Measurements from ENCODE around the gene MTFMT. TPM values are rescaled to one million over a fixed set of nuclear protein-coding genes. Genes with fewer than 3 reads are reported as not detected.

Gene MTFMT
- total RNA-seq, 1 donor from 2014 or later: 30.3 TPM

DNA sequence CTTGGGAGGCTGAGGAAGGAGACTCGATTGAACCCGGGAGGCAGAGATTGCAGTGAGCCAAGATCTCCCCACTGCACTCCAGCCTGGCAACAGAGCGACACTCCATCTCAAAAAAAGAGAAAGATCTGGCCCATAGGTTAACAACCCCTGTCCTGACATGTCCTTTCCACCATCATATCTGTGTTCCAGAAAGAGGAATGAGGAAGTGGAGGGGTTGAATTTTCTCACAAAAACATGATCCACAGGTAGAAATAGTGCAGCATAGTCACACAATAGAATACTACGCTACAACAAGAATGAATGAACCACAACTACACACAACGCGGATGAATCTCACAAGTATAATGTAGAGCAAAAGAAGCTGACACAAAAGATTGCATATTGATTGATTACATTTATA, 11.0 kb upstream of the MTFMT start:
- Mint-ChIP-seq H3K27me3 (ENCODE audit: insufficient read depth, low read depth) (peaks cover 7% of the 10 kb centered on the region), H3K27ac (no peak overlapping the region), H3K4me1 (peaks cover 15% of the 10 kb centered on the region), H3K4me3 (no peak overlapping the region), H3K9me3 (no peaks in the 10 kb centered on the region), H3K36me3 (no peaks in the 10 kb centered on the region)
- Histone ChIP-seq H3K4me1 (no peaks in the 10 kb centered on the region), H3K27me3 (no peaks in the 10 kb centered on the region), H3K27ac (no peak overlapping the region), H3K4me2 (no peak overlapping the region), H3K4me3 (no peak overlapping the region), H4K20me1 (ENCODE audit: low read depth) (no peaks in the 10 kb centered on the region), H3K9me3 (ENCODE audit: low read depth) (no peaks in the 10 kb centered on the region), H3K9ac (no peak overlapping the region), H3K36me3 (no peaks in the 10 kb centered on the region), H2AFZ (replicated peaks) (no peak overlapping the region), H3F3A (ENCODE audit: low read depth) (no peaks in the 10 kb centered on the region), H3K79me2 (ENCODE audit: low read depth) (no peaks in the 10 kb centered on the region)
- no peak for TF ChIP-seq EZH2 (IDR thresholded peaks at IDR 0.05)
- TF ChIP-seq, protein P1, sequence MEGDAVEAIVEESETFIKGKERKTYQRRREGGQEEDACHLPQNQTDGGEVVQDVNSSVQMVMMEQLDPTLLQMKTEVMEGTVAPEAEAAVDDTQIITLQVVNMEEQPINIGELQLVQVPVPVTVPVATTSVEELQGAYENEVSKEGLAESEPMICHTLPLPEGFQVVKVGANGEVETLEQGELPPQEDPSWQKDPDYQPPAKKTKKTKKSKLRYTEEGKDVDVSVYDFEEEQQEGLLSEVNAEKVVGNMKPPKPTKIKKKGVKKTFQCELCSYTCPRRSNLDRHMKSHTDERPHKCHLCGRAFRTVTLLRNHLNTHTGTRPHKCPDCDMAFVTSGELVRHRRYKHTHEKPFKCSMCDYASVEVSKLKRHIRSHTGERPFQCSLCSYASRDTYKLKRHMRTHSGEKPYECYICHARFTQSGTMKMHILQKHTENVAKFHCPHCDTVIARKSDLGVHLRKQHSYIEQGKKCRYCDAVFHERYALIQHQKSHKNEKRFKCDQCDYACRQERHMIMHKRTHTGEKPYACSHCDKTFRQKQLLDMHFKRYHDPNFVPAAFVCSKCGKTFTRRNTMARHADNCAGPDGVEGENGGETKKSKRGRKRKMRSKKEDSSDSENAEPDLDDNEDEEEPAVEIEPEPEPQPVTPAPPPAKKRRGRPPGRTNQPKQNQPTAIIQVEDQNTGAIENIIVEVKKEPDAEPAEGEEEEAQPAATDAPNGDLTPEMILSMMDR (IDR thresholded peaks at IDR 0.05): no peak
- TF ChIP-seq EZH2phosphoT487 (IDR thresholded peaks at IDR 0.05): no peak
- DNase-seq (ENCODE audit: low spot score): no peak

GRCh38 chr15:65038836-65039235, 9.4 kb upstream of the MTFMT start:
- H3K9me3 Mint-ChIP-seq: no peaks in the 10 kb centered on the region
- H4K20me1 ChIP-seq (ENCODE audit: low read depth): no peaks in the 10 kb centered on the region
- no peak for DNase-seq (ENCODE audit: low spot score)
- H3F3A ChIP-seq (ENCODE audit: low read depth): no peaks in the 10 kb centered on the region
- H3K79me2 ChIP-seq (ENCODE audit: low read depth): no peaks in the 10 kb centered on the region
- no peaks in the 10 kb centered on the region for H3K36me3 ChIP-seq
- no peak overlapping the region for H3K4me3 ChIP-seq
- peaks cover 5% of the 10 kb centered on the region for H3K27me3 Mint-ChIP-seq (ENCODE audit: insufficient read depth, low read depth)
- no peak overlapping the region for H3K4me2 ChIP-seq
- no peak for TF ChIP-seq EZH2 (IDR thresholded peaks at IDR 0.05)
- peak overlapping the region; percentile 5 for H3K4me3 Mint-ChIP-seq
- H3K36me3 Mint-ChIP-seq: no peaks in the 10 kb centered on the region
- H3K27ac ChIP-seq: no peak overlapping the region
- H3K4me1 Mint-ChIP-seq: peaks cover 3% of the 10 kb centered on the region
- H2AFZ ChIP-seq (replicated peaks): no peak overlapping the region
- no peak overlapping the region for H3K27ac Mint-ChIP-seq
- no peaks in the 10 kb centered on the region for H3K4me1 ChIP-seq
- H3K27me3 ChIP-seq: no peaks in the 10 kb centered on the region
- H3K9me3 ChIP-seq (ENCODE audit: low read depth): no peaks in the 10 kb centered on the region
- H3K9ac ChIP-seq: no peak overlapping the region

DNA sequence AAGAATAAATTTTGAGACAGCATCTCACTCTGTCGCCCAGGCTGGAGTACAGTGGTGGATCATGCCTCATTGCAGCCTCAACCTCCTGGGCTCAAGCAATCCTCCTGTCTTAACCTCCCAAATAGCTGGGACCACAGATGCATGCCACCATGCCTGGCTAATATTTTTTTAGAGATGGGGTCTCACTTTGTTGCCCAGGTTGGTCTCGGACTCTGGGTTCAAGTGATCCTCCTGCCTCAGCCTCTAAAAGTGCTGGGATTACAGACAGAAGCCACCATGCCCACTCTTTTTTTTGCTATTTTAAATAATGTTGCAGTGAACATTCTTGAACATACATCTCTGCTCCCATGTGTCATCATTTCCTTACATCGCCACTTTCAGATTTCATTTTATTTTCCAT, 9.0 kb upstream of the MTFMT start:
- Histone ChIP-seq H3K4me1 (no peaks in the 10 kb centered on the region), H3K4me3 (no peak overlapping the region), H3K4me2 (no peak overlapping the region), H3K9me3 (ENCODE audit: low read depth) (no peaks in the 10 kb centered on the region), H3K27me3 (no peaks in the 10 kb centered on the region), H2AFZ (replicated peaks) (no peak overlapping the region), H3K36me3 (no peaks in the 10 kb centered on the region), H4K20me1 (ENCODE audit: low read depth) (no peaks in the 10 kb centered on the region), H3K27ac (no peak overlapping the region), H3K79me2 (ENCODE audit: low read depth) (no peaks in the 10 kb centered on the region), H3F3A (ENCODE audit: low read depth) (peaks cover 2% of the 10 kb centered on the region), H3K9ac (no peak overlapping the region)
- no peak overlapping the region for H3K27ac Mint-ChIP-seq
- H3K9me3 Mint-ChIP-seq: no peaks in the 10 kb centered on the region
- H3K36me3 Mint-ChIP-seq: no peaks in the 10 kb centered on the region
- TF ChIP-seq EZH2 (IDR thresholded peaks at IDR 0.05) (no peak), EZH2phosphoT487 (IDR thresholded peaks at IDR 0.05) (no peak)
- TF ChIP-seq, protein P1 (IDR thresholded peaks at IDR 0.05): no peak
- H3K4me1 Mint-ChIP-seq: peaks cover 7% of the 10 kb centered on the region
- H3K4me3 Mint-ChIP-seq: peak overlapping the region; percentile 5
- DNase-seq (ENCODE audit: low spot score): no peak
- peaks cover 5% of the 10 kb centered on the region for H3K27me3 Mint-ChIP-seq (ENCODE audit: insufficient read depth, low read depth)

DNA sequence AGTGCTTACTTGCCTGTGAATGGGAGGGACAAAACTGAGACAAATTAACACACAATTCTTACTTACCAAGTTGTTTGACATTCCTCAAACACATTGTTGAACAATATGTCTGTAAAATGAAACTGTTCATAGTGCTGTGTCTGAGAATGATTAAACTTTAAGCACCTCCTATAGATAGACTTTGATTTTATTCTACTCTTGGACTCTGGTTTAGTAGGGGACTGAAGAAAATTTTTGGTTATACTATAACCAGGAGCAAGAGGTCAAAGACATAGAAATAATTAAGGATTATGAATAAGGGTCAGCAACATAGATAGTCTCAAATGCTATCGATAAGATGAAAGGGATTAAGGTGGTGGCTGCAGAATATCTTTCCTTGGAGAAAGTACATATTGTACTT, 7.9 kb upstream of the MTFMT start:
- TF ChIP-seq EZH2phosphoT487 (IDR thresholded peaks at IDR 0.05) (no peak), EZH2 (IDR thresholded peaks at IDR 0.05) (no peak)
- TF ChIP-seq, protein P1 (IDR thresholded peaks at IDR 0.05): no peak
- Histone ChIP-seq H2AFZ (replicated peaks) (no peak overlapping the region), H3K36me3 (no peaks in the 10 kb centered on the region), H3K27ac (no peak overlapping the region), H3K9ac (no peak overlapping the region), H3K4me2 (no peak overlapping the region), H3K79me2 (ENCODE audit: low read depth) (no peaks in the 10 kb centered on the region), H4K20me1 (ENCODE audit: low read depth) (no peaks in the 10 kb centered on the region), H3K9me3 (ENCODE audit: low read depth) (no peaks in the 10 kb centered on the region), H3K4me1 (no peaks in the 10 kb centered on the region), H3K4me3 (no peak overlapping the region), H3F3A (ENCODE audit: low read depth) (peaks cover 11% of the 10 kb centered on the region), H3K27me3 (peaks cover 5% of the 10 kb centered on the region)
- DNase-seq (ENCODE audit: low spot score): no peak
- Mint-ChIP-seq H3K4me3 (no peak overlapping the region), H3K36me3 (no peaks in the 10 kb centered on the region), H3K27ac (no peak overlapping the region), H3K9me3 (no peaks in the 10 kb centered on the region), H3K27me3 (ENCODE audit: insufficient read depth, low read depth) (peaks cover 8% of the 10 kb centered on the region), H3K4me1 (peaks cover 13% of the 10 kb centered on the region)
